Calu3 (cell line): ENCODE data around the gene PTGES3L. TPM values are rescaled to one million over a fixed set of nuclear protein-coding genes. Genes with fewer than 3 reads are reported as not detected.

ENCODE experiments used
- Bru-seq: library from RNA; stranded (reverse); fragments of 400-500 nt; gene quantifications from one replicate; lab custom pipeline; 2021; lab: Mats Ljungman, UMichigan
- BruChase-seq, 2 experiments: library from RNA; stranded (reverse); fragments of 400-500 nt; gene quantifications; one replicate each; lab custom pipeline; 2021; lab: Mats Ljungman, UMichigan
- BruUV-seq: library from RNA; stranded (reverse); fragments of 400-500 nt; replicated peaks from 2 replicates; lab custom pipeline; 2021; lab: Mats Ljungman, UMichigan
- CTCF ChIA-PET: fragments of 300-600 bp; sonication (Branson Sonifier 250); formaldehyde crosslinking; loops from one replicate; lab custom pipeline; 2022; ENCODE audit warnings: antibody characterized with exemption; lab: Charles Lee
- DNase-seq: peaks from one replicate; pipeline ENCODE4 v3.0.0; 2022
- H3K27ac Mint-ChIP-seq: one replicate; pipeline ENCODE4 v1.8.0; 2022; ENCODE audit warnings: mixed read lengths; ENCODE audit not compliant: unreplicated experiment
- H3K27me3 Mint-ChIP-seq: one replicate; pipeline ENCODE4 v1.8.0; 2022; ENCODE audit warnings: mixed read lengths; ENCODE audit not compliant: unreplicated experiment
- H3K36me3 Mint-ChIP-seq: one replicate; pipeline ENCODE4 v1.8.0; 2022; ENCODE audit warnings: mild to moderate bottlenecking, moderate library complexity, mixed read lengths; ENCODE audit not compliant: insufficient read depth, unreplicated experiment
- H3K4me1 Mint-ChIP-seq: one replicate; pipeline ENCODE4 v1.8.0; 2022; ENCODE audit warnings: mild to moderate bottlenecking, low read depth, mixed read lengths; ENCODE audit not compliant: unreplicated experiment
- H3K4me3 Mint-ChIP-seq: one replicate; pipeline ENCODE4 v1.8.0; 2022; ENCODE audit warnings: mild to moderate bottlenecking, low read depth, moderate library complexity, mixed read lengths; ENCODE audit not compliant: unreplicated experiment
- H3K9me3 Mint-ChIP-seq: one replicate; pipeline ENCODE4 v1.8.0; 2022; ENCODE audit warnings: low read depth, mixed read lengths; ENCODE audit not compliant: unreplicated experiment
- intact Hi-C: fragments of 100-400 bp; cut with micrococcal nuclease; formaldehyde crosslinking; loops from one replicate; pipeline ENCODE4 v1.10.0; 2022; ENCODE audit not compliant: unreplicated experiment
- long read RNA-seq: library from polyadenylated mRNA; stranded (forward); transcript quantifications from one replicate; pipeline ENCODE4 v2.0.0, GENCODE V29; 2022
- total RNA-seq: library from RNA; stranded (reverse); gene quantifications from 2 replicates; pipeline ENCODE4 v1.2.3, GENCODE V29; 2022
- TF ChIP-seq, protein P1 (sequence below): fragments of 200-600 bp; IDR thresholded peaks from one replicate; pipeline ENCODE4 v1.8.0; 2022; ENCODE audit warnings: antibody characterized with exemption; ENCODE audit not compliant: unreplicated experiment

The PTGES3L gene
- total RNA-seq, result 2.0 and 2.1 TPM in 2 replicates
- Bru-seq, nascent RNA, result percentile 42 among the genes with signal in this experiment
- percentile 51 among the genes with signal in this experiment for BruChase-seq, experiment 1, labeled RNA remaining after a 6-hour chase
- percentile 54 among the genes with signal in this experiment for BruChase-seq, experiment 2, labeled RNA remaining after a 2-hour chase
- long read RNA-seq, partial matches to known transcripts, result 0 of 2 reads
- long read RNA-seq, other reads (novel, unspliced or antisense), result 2 of 2 reads

DNA sequence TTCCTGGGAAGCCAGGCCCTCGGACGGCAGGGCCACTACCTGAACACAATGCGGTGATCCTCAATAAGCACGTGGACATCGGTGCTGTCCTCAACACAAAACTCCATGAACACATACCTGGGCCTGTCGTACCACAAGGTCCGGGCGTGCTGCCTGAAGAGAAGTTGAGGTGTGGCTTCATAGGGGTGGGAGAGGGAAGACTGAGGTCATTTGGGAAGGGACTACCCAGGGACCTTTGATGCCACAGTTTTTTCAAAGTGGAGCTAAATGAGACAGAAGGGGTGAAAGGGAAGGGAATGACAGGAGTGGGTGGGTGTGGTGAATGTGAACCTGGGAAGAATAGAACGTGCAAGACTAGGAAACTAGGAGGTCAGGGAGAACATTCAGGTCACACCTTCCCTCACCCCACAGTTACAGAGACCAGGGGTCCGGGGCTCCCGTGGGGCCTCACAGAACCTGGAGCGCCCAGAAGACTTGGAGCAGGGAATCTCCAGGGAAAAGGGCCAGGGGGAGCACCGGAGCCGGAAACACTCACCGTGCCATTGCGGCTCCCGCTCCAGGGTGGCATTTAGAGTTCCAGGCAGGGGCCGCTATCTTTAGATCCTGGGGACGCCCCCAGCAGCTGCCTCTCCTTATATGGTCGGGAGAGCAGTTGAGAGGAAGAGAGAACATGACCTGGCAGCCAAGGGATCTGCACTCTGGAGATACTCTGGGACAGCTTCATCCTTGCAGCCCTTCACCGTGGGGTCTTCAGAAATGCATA lies at the start of gene PTGES3L:
TSS of gene PTGES3L (minus strand) at position 570 of the 763 bp plus-strand sequence. CDS start at position 543, 27 bp downstream.
- intact Hi-C loops, result no loop called here
- H3K27ac Mint-ChIP-seq, result peak within 1 kb of the TSS; percentile 86
- DNase-seq, result peak; percentile 71
- no peaks in the 10 kb centered on the region for H3K9me3 Mint-ChIP-seq
- TSS peak; percentile 58 for BruUV-seq
- H3K36me3 Mint-ChIP-seq, result peaks cover 47% of the 10 kb centered on the region
- peak within 1 kb of the TSS; percentile 98 for H3K4me3 Mint-ChIP-seq
- H3K4me1 Mint-ChIP-seq, result peaks cover 28% of the 10 kb centered on the region
- H3K27me3 Mint-ChIP-seq, result no peaks in the 10 kb centered on the region
- TF ChIP-seq, protein P1, sequence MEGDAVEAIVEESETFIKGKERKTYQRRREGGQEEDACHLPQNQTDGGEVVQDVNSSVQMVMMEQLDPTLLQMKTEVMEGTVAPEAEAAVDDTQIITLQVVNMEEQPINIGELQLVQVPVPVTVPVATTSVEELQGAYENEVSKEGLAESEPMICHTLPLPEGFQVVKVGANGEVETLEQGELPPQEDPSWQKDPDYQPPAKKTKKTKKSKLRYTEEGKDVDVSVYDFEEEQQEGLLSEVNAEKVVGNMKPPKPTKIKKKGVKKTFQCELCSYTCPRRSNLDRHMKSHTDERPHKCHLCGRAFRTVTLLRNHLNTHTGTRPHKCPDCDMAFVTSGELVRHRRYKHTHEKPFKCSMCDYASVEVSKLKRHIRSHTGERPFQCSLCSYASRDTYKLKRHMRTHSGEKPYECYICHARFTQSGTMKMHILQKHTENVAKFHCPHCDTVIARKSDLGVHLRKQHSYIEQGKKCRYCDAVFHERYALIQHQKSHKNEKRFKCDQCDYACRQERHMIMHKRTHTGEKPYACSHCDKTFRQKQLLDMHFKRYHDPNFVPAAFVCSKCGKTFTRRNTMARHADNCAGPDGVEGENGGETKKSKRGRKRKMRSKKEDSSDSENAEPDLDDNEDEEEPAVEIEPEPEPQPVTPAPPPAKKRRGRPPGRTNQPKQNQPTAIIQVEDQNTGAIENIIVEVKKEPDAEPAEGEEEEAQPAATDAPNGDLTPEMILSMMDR, result no peak
- CTCF ChIA-PET, result interaction anchor here (0.5 to 1.3 kb wide), 5 partner anchors 9 to 149 kb away, joined by 3 to 4 read pairs (median 3); no protein-coding TSS in a partner anchor

DNA sequence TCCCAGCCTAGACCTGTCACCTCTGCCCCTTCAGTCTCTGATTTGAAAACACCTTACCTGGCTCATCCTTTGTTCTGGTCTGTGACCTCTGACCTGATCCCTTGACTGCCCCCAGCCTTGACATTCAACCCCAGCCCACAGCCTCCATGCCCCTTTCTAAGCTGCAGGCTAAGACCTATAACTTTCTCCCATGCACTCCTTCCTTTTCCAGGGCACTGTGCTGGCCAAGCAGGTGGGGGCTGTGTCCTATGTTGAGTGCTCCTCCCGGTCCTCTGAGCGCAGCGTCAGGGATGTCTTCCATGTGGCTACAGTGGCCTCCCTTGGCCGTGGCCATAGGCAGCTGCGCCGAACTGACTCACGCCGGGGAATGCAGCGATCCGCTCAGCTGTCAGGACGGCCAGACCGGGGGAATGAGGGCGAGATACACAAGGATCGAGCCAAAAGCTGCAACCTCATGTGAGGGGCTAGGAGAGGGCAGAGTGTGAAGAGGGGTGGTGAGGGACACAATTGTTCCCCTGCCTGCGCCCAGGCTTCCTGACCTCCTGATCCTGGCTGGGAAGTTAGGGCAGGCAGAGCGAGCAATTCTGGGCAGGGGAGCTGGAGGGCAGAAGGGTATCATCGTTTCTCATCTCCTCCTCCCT lies 48.5 kb upstream of the PTGES3L start:
- BruUV-seq, result no TSS peak
- no peak for DNase-seq
- no peak overlapping the region for H3K27ac Mint-ChIP-seq
- no peaks in the 10 kb centered on the region for H3K9me3 Mint-ChIP-seq
- H3K4me1 Mint-ChIP-seq, result peaks cover 10% of the 10 kb centered on the region
- peaks cover 17% of the 10 kb centered on the region for H3K36me3 Mint-ChIP-seq
- intact Hi-C loops, result loop anchor here (10.0 kb wide), 1 partner anchor 316 kb away; no protein-coding TSS in a partner anchor
- H3K27me3 Mint-ChIP-seq, result peaks cover 43% of the 10 kb centered on the region
- no peak overlapping the region for H3K4me3 Mint-ChIP-seq
- CTCF ChIA-PET, result no interaction called here
- TF ChIP-seq, protein P1, result no peak

DNA sequence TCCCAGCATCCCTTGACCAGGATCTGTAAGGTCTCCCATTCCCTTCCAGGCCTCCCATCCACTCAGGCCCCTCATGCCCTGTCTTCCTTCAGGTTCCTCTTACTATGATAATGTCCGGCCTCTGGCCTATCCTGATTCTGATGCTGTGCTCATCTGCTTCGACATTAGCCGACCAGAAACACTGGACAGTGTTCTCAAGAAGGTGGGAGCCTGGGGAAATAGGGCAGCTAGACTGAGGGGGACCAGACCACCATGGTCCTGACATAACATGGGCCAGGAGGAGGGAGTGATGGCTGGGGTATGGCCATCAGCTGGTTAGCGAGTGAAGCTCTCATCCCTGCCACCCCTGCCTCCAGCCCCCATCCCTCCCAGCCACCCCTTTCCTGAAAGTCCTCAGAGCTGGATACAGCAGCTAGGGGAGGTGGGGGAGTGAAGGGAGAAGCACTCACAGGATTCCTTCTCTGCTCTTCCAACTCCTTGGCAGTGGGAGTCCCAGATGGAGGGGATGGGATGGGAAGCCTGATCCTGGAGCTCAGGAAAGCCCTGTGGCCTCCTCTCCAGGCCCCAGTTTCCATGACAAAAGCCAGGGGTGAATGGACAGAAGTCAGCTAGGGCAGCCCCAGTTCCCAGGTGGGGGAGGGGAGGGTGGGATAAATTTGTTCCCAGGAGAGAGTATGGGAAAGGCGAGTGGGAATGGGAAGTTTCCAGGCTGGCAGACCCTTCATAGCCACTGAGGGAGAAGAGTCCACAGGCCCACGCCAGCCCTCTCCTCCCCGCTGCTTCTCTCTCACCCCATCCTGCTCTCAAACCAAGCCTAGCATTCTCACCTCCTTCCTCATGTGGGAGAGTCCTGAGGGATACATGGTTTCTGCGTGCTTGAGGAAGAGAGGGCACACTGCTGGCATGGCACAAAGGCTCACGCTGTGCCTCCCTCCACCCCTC lies 47.5 kb upstream of the PTGES3L start:
- Mint-ChIP-seq H3K4me1 (peaks cover 10% of the 10 kb centered on the region), H3K9me3 (no peaks in the 10 kb centered on the region), H3K36me3 (peaks cover 19% of the 10 kb centered on the region), H3K27ac (no peak overlapping the region), H3K4me3 (no peak overlapping the region), H3K27me3 (peaks cover 43% of the 10 kb centered on the region)
- no peak for DNase-seq
- TF ChIP-seq, protein P1, result no peak
- no TSS peak for BruUV-seq
- intact Hi-C loops, result loop anchor here (10.0 kb wide), 1 partner anchor 317 kb away; no protein-coding TSS in a partner anchor
- CTCF ChIA-PET, result interaction anchor here (0.5 kb wide), 1 partner anchor 783 kb away, joined by 3 read pairs; no protein-coding TSS in a partner anchor
